Epithelial cell of proximal tubule (primary cell): ENCODE results near the gene PXDN. TPM values are rescaled to one million over a fixed set of nuclear protein-coding genes. Genes with fewer than 3 reads are reported as not detected.
A peak's percentile ranks its signal among the peaks of the same experiment; 100 is the strongest.

Source experiments
- DNase-seq: peaks from one replicate; pipeline ENCODE4 v3.0.0-alpha.2; 2011; ENCODE audit warnings: low read depth
- H3K4me3 ChIP-seq: 2 replicates; pipeline ENCODE4 v1.5.1; 2011; ENCODE audit warnings: low read depth, mild to moderate bottlenecking, low read length
- total RNA-seq: library from RNA; depleted of rRNA; stranded (reverse); fragments of >200 nt; gene quantifications from 2 replicates; pipeline ENCODE4 v1.2.3, GENCODE V29; 2015
- TF ChIP-seq, protein P1 (sequence below): conservative IDR thresholded peaks from 2 replicates; pipeline ENCODE4 v1.5.1; 2012; ENCODE audit warnings: low read depth, mild to moderate bottlenecking, low read length

The PXDN gene
- total RNA-seq, 1 donor from 2014 or later = 197 TPM

GRCh38 chr2:1751767-1752725, 7.7 kb upstream of the PXDN start:
- no peak overlapping the region for H3K4me3 ChIP-seq
- TF ChIP-seq, protein P1, sequence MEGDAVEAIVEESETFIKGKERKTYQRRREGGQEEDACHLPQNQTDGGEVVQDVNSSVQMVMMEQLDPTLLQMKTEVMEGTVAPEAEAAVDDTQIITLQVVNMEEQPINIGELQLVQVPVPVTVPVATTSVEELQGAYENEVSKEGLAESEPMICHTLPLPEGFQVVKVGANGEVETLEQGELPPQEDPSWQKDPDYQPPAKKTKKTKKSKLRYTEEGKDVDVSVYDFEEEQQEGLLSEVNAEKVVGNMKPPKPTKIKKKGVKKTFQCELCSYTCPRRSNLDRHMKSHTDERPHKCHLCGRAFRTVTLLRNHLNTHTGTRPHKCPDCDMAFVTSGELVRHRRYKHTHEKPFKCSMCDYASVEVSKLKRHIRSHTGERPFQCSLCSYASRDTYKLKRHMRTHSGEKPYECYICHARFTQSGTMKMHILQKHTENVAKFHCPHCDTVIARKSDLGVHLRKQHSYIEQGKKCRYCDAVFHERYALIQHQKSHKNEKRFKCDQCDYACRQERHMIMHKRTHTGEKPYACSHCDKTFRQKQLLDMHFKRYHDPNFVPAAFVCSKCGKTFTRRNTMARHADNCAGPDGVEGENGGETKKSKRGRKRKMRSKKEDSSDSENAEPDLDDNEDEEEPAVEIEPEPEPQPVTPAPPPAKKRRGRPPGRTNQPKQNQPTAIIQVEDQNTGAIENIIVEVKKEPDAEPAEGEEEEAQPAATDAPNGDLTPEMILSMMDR = no peak
- no peak for DNase-seq

GRCh38 chr2:1750933-1751766, 6.8 kb upstream of the PXDN start:
- H3K4me3 ChIP-seq = no peak overlapping the region
- DNase-seq = no peak
- TF ChIP-seq, protein P1 = peak; percentile 81

DNA sequence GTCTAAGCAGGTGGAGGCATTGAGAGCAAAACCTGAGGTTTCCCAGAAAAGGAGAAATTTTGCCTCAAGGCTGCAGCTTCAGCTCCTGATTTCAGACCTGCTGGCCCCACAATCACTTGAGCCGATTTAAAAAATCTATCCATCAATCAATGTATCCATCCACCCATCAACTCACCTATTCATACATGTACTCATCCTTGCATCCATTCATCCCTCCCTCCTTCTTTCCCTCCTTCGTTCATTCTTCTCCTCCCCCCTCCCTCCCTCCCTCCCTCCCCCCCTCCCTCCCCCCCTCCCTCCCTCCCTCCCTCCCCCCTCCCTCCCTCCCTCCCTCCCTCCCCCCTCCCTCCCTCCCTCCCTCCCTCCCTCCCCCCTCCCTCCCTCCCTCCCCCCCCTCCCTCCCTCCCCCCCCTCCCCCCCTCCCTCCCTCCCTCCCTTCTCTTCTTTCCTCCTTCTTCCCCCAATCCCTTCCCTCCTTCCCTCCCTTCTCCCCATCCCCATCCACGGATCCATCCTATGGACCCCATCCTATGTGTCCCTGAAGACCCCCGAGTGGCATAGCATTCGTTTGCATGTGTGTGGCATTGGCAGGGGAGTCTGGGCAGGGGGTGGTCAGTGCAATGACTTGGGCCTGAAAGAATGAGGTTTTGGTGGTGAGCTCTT, 6.1 kb upstream of the PXDN start:
- no peak overlapping the region for H3K4me3 ChIP-seq
- TF ChIP-seq, protein P1 = no peak
- no peak for DNase-seq

- TF ChIP-seq, protein P1 = no peak
- DNase-seq = no peak
- no peak overlapping the region for H3K4me3 ChIP-seq
Measured at GRCh38 chr2:1749489-1750119, 5.3 kb upstream of the PXDN start.

- H3K4me3 ChIP-seq = no peak overlapping the region
- DNase-seq = no peak
- TF ChIP-seq, protein P1 = no peak
Measured at GRCh38 chr2:1748741-1749488, 4.6 kb upstream of the PXDN start.

- no peak overlapping the region for H3K4me3 ChIP-seq
- DNase-seq = no peak
- TF ChIP-seq, protein P1 = no peak
Measured at GRCh38 chr2:1748176-1748740, 3.9 kb upstream of the PXDN start.
